Kidney (tissue), 14 donors: ENCODE data around the gene BICC1. TPM values are rescaled to one million over a fixed set of nuclear protein-coding genes. Genes with fewer than 3 reads are reported as not detected.

Source experiments
- DNase-seq, 5 donors: peaks; one replicate each; pipeline ENCODE4 v3.0.0-alpha.2; 2013 to 2020
- FAIRE-seq: peaks from 2 replicates; lab custom pipeline; 2012; peaks lifted over from hg19 to GRCh38; lab: Jason Lieb, UNC
- H3K27ac ChIP-seq, 2 donors: one replicate each; pipeline ENCODE4 v1.7.0; 2013; ENCODE audit warnings: low read depth in 2 of 2, low read length in 2 of 2, inconsistent platforms in 1 of 2
- H3K27me3 ChIP-seq: one replicate; pipeline ENCODE4 v1.7.1; 2013; ENCODE audit warnings: low read length, inconsistent platforms; ENCODE audit not compliant: control insufficient read depth, insufficient read depth
- H3K36me3 ChIP-seq, 3 donors: one replicate each; pipeline versions ENCODE4 v1.7.0 to v1.7.1; 2013; ENCODE audit warnings: low read length in 3 of 3, control low read depth in 1 of 3, inconsistent platforms in 1 of 3; ENCODE audit not compliant: insufficient read depth in 3 of 3, control insufficient read depth in 2 of 3
- H3K4me1 ChIP-seq, 3 donors: one replicate each; pipeline versions ENCODE4 v1.7.0 to v1.7.1; 2013; ENCODE audit warnings: low read length in 3 of 3, inconsistent platforms in 1 of 3, low read depth in 1 of 3; ENCODE audit not compliant: control insufficient read depth in 2 of 3, insufficient read depth in 2 of 3
- H3K4me3 ChIP-seq, 3 donors: one replicate each; pipeline versions ENCODE4 v1.7.0 to v1.8.1; 2013; ENCODE audit warnings: low read length in 3 of 3, control low read depth in 1 of 3, inconsistent platforms in 1 of 3
- H3K9ac ChIP-seq, 3 donors: one replicate each; pipeline versions ENCODE4 v1.7.0 to v1.7.1; 2013; ENCODE audit warnings: low read length in 3 of 3, control low read depth in 1 of 3, inconsistent platforms in 1 of 3
- H3K9me3 ChIP-seq, 3 donors: one replicate each; pipeline versions ENCODE4 v1.7.0 to v1.7.1; 2013; ENCODE audit warnings: low read length in 3 of 3, control low read depth in 1 of 3, inconsistent platforms in 1 of 3; ENCODE audit not compliant: control insufficient read depth in 2 of 3, insufficient read depth in 1 of 3
- CTCF ChIP-seq: IDR thresholded peaks from 3 replicates; pipeline ENCODE4 v1.5.1; 2012; ENCODE audit warnings: mild to moderate bottlenecking, moderate library complexity, borderline replicate concordance; ENCODE audit not compliant: insufficient read depth; ENCODE audit errors: extremely low read depth
- intact Hi-C: fragments of 100-400 bp; cut with DNase I; formaldehyde crosslinking; loops from one replicate; pipeline ENCODE4 v1.11.1; 2022
- polyA plus RNA-seq: library from polyadenylated mRNA; stranded (reverse); fragments of 350-450 nt; fragmentation: Illumina TruSeq; extraction: RNeasy Lipid Tissue Mini Kit (QIAGEN cat#74804); gene quantifications from one replicate; pipeline ENCODE4 v1.2.3, GENCODE V29; 2014; ENCODE audit warnings: low read depth, low replicate concordance; ENCODE audit not compliant: insufficient read depth
- total RNA-seq: library from RNA; stranded (reverse); fragmentation: NEBNext Ultra II Directional; extraction: Animal tissue kit (Norgen Biotek cat#: 25700); gene quantifications from one replicate; pipeline ENCODE4 v1.2.1, GENCODE V29; 2021
- donor health status: control.
- donor health status: control.
- donor health status: control.
- donor health status: control.
- donor health status: control.
- donor health status: DM: yes; HTN: yes; CAD: no.
- donor health status: Normal renal cell carcinoma (clear cell type).

The BICC1 gene
- total and polyA plus RNA-seq, 2 donors from 2014 or later, result 21.0 to 136 TPM

GRCh38 chr10:58724781-58725180 is 212.1 kb downstream of the BICC1 start:
- H3K9ac ChIP-seq, result no peak overlapping the region
- FAIRE-seq (no peak), DNase-seq (peak in 3 of 5 donors; percentile 48 to 62 (median 61))
- no peak overlapping the region for H3K4me3 ChIP-seq
- H3K9me3 ChIP-seq, result no peaks in the 10 kb centered on the region
- peaks cover 0 to 41% (median 13%) of the 10 kb centered on the region in 3 donors for H3K4me1 ChIP-seq
- H3K27ac ChIP-seq, result peak overlapping the region in 1 of 2 donors; percentile 63
- H3K27me3 ChIP-seq, result no peaks in the 10 kb centered on the region
- intact Hi-C loops, result no loop called here
- TF ChIP-seq CTCF, result no peak
- H3K36me3 ChIP-seq, result no peaks in the 10 kb centered on the region

- Histone ChIP-seq H3K36me3 (no peaks in the 10 kb centered on the region), H3K27me3 (no peaks in the 10 kb centered on the region), H3K9me3 (peaks cover 0 to 4% (median 0%) of the 10 kb centered on the region in 3 donors), H3K9ac (no peak overlapping the region), H3K4me3 (no peak overlapping the region), H3K4me1 (peaks cover 0 to 32% (median 10%) of the 10 kb centered on the region in 3 donors), H3K27ac (no peak overlapping the region)
- no peak for DNase-seq
- FAIRE-seq, result no peak
- TF ChIP-seq CTCF, result no peak
- intact Hi-C loops, result no loop called here
These were observed 213.2 kb downstream of the BICC1 start for GRCh38 chr10:58725901-58726300.

GRCh38 chr10:58727633-58728032 is 215.0 kb downstream of the BICC1 start:
- no peaks in the 10 kb centered on the region for H3K27me3 ChIP-seq
- TF ChIP-seq CTCF, result no peak
- H3K9me3 ChIP-seq, result peaks cover 0 to 4% (median 0%) of the 10 kb centered on the region in 3 donors
- FAIRE-seq (no peak), DNase-seq (no peak)
- no peak overlapping the region for H3K27ac ChIP-seq
- H3K4me1 ChIP-seq, result peaks cover 0 to 19% (median 6%) of the 10 kb centered on the region in 3 donors
- no peak overlapping the region for H3K4me3 ChIP-seq
- H3K36me3 ChIP-seq, result no peaks in the 10 kb centered on the region
- intact Hi-C loops, result no loop called here
- no peak overlapping the region for H3K9ac ChIP-seq

GRCh38 chr10:58731276-58731675 is 218.6 kb downstream of the BICC1 start:
- H3K9ac ChIP-seq, result no peak overlapping the region
- peaks cover 0 to 4% (median 0%) of the 10 kb centered on the region in 3 donors for H3K9me3 ChIP-seq
- FAIRE-seq (no peak), DNase-seq (no peak)
- no peak overlapping the region for H3K27ac ChIP-seq
- H3K36me3 ChIP-seq, result no peaks in the 10 kb centered on the region
- TF ChIP-seq CTCF, result no peak
- intact Hi-C loops, result no loop called here
- no peaks in the 10 kb centered on the region for H3K27me3 ChIP-seq
- no peak overlapping the region for H3K4me3 ChIP-seq
- peaks cover 0 to 10% (median 6%) of the 10 kb centered on the region in 3 donors for H3K4me1 ChIP-seq
